Measurements from ENCODE around the gene VWA8. TPM values are rescaled to one million over a fixed set of nuclear protein-coding genes. Genes with fewer than 3 reads are reported as not detected.
"Not testable (repeated sequence)": the region's sequence is repeated elsewhere in the genome, so short reads cannot be mapped to it uniquely, and the experiment has no call there.

The VWA8 gene
- polyA plus RNA-seq, 1 of the 3 experiments (the other 2 are of a cell fraction) = 5.5 TPM

DNA sequence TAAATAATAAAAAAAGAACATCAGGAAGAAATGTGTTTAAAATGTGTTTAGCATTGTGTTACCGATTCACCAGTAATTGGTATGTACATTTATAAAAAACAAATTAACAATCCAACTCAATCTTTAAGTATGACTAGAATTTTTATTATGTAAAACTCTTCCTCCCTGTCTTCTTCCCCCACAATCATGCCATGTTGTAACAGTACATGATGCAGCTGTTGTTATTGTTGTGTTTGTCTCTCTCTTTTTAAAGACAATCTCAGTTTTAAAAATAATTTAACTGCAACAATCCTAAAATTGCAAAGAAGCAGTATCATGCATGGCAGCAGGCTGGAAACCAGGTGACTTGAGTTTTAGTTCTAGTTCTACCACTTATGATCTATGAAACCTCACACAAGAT lies 323.3 kb downstream of the VWA8 start:
- H3F3A ChIP-seq (replicated peaks; ENCODE audit: insufficient read depth) = no peaks in the 10 kb centered on the region
- TF ChIP-seq RFX5 (IDR thresholded peaks at IDR 0.05; ENCODE audit: low read length) = no peak
- no peak for TF ChIP-seq TAF1 (IDR thresholded peaks at IDR 0.05; ENCODE audit: borderline replicate concordance, low read depth, low read length)
- TF ChIP-seq NFIC (IDR thresholded peaks at IDR 0.05; ENCODE audit: borderline replicate concordance) = no peak
- TF ChIP-seq USF1 (IDR thresholded peaks at IDR 0.05; ENCODE audit: borderline replicate concordance, low read depth) = no peak
- TF ChIP-seq IRF3 (IDR thresholded peaks at IDR 0.05; ENCODE audit: low read depth, low read length) = no peak
- TF ChIP-seq, protein P1, sequence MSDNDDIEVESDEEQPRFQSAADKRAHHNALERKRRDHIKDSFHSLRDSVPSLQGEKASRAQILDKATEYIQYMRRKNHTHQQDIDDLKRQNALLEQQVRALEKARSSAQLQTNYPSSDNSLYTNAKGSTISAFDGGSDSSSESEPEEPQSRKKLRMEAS (IDR thresholded peaks at IDR 0.05; ENCODE audit: low read depth) = no peak
- no peak for TF ChIP-seq RCOR1 (IDR thresholded peaks at IDR 0.05; ENCODE audit: low read length)
- TF ChIP-seq RXRA (IDR thresholded peaks at IDR 0.05; ENCODE audit: borderline replicate concordance, low read depth) = no peak
- TF ChIP-seq FOXM1 (IDR thresholded peaks at IDR 0.05; ENCODE audit: low read depth) = no peak
- no peak for TF ChIP-seq GABPA (IDR thresholded peaks at IDR 0.05; ENCODE audit: low read depth)
- TF ChIP-seq, protein P2, sequence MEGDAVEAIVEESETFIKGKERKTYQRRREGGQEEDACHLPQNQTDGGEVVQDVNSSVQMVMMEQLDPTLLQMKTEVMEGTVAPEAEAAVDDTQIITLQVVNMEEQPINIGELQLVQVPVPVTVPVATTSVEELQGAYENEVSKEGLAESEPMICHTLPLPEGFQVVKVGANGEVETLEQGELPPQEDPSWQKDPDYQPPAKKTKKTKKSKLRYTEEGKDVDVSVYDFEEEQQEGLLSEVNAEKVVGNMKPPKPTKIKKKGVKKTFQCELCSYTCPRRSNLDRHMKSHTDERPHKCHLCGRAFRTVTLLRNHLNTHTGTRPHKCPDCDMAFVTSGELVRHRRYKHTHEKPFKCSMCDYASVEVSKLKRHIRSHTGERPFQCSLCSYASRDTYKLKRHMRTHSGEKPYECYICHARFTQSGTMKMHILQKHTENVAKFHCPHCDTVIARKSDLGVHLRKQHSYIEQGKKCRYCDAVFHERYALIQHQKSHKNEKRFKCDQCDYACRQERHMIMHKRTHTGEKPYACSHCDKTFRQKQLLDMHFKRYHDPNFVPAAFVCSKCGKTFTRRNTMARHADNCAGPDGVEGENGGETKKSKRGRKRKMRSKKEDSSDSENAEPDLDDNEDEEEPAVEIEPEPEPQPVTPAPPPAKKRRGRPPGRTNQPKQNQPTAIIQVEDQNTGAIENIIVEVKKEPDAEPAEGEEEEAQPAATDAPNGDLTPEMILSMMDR (IDR thresholded peaks at IDR 0.05) = no peak
- H3K27me3 ChIP-seq (ENCODE audit: insufficient read depth) = no peaks in the 10 kb centered on the region
- no peaks in the 10 kb centered on the region for H3K9me2 ChIP-seq
- H4K20me1 ChIP-seq (ENCODE audit: insufficient read depth) = no peaks in the 10 kb centered on the region
- no peaks in the 10 kb centered on the region for H3K9me3 ChIP-seq
- no peak overlapping the region for H3K27ac ChIP-seq (ENCODE audit: low read depth in 2 of 2, low read length in 1 of 2)
- no peak overlapping the region for H2AFZ ChIP-seq (ENCODE audit: low read depth)
- no peak overlapping the region for H3K9ac ChIP-seq
- H3K36me3 ChIP-seq (replicated peaks in 1 of 2; ENCODE audit: control insufficient read depth in 1 of 2, insufficient read depth in 2 of 2, low read length in 1 of 2) = no peaks in the 10 kb centered on the region
- H3K4me2 ChIP-seq = no peak overlapping the region
- CTCF ChIA-PET = no interaction called here
- no peak overlapping the region for H3K4me3 ChIP-seq (ENCODE audit: low read depth in 2 of 2, low read length in 1 of 2)
- no peaks in the 10 kb centered on the region for H3K79me2 ChIP-seq (ENCODE audit: insufficient read depth)
- DNase-seq = no peak
- peaks cover 0 to 4% of the 10 kb centered on the region in 2 experiments; a peak in 2 of 4 replicates for H3K4me1 ChIP-seq (ENCODE audit: control insufficient read depth in 1 of 2, insufficient read depth in 2 of 2, low read depth in 1 of 2, low read length in 1 of 2)
- 87% methylated on average over 1 of the region's 1 CpG for WGBS (ENCODE audit: low lambda C conversion rate)
- POLR2A ChIA-PET = no interaction called here

DNA sequence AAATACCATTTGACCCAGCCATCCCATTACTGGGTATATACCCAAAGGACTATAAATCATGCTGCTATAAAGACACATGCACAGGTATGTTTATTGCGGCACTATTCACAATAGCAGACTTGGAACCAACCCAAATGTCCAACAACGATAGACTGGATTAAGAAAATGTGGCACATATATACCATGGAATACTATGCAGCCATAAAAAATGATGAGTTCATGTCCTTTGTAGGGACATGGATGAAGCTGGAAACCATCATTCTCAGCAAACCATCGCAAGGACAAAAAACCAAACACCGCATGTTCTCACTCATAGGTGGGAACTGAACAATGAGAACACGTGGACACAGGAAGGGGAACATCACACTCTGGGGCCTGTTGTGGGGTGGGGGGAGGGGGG lies 323.9 kb downstream of the VWA8 start:
- H3K4me1 ChIP-seq (ENCODE audit: control insufficient read depth in 1 of 2, insufficient read depth in 2 of 2, low read depth in 1 of 2, low read length in 1 of 2); H3K36me3 ChIP-seq (replicated peaks in 1 of 2; ENCODE audit: control insufficient read depth in 1 of 2, insufficient read depth in 2 of 2, low read length in 1 of 2); CTCF ChIA-PET; H3K27me3 ChIP-seq (ENCODE audit: insufficient read depth); H4K20me1 ChIP-seq (ENCODE audit: insufficient read depth); H3K79me2 ChIP-seq (ENCODE audit: insufficient read depth); DNase-seq; POLR2A ChIA-PET; H3K4me2 ChIP-seq; H3K9me2 ChIP-seq; H3K27ac ChIP-seq (ENCODE audit: low read depth in 2 of 2, low read length in 1 of 2); H2AFZ ChIP-seq (ENCODE audit: low read depth); H3F3A ChIP-seq (replicated peaks; ENCODE audit: insufficient read depth); H3K9ac ChIP-seq; H3K9me3 ChIP-seq; H3K4me3 ChIP-seq (ENCODE audit: low read depth in 2 of 2, low read length in 1 of 2): not testable (repeated sequence)
- WGBS (ENCODE audit: low lambda C conversion rate) = 93% methylated on average over 3 of the region's 5 CpGs

DNA sequence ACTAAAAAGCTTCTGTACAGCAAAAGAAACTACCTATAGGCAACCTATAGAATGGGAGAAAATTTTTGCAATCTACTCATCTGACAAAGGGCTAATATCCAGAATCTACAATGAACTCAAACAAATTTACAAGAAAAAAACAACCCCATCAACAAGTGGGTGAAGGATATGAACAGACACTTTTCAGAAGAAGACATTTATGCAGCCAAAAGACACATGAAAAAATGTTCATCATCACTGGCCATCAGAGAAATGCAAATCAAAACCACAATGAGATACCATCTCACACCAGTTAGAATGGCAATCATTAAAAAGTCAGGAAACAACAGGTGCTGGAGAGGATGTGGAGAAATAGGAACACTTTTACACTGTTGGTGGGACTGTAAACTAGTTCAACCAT lies 324.3 kb downstream of the VWA8 start:
- POLR2A ChIA-PET; H3K27ac ChIP-seq (ENCODE audit: low read depth in 2 of 2, low read length in 1 of 2); H3K4me1 ChIP-seq (ENCODE audit: control insufficient read depth in 1 of 2, insufficient read depth in 2 of 2, low read depth in 1 of 2, low read length in 1 of 2); H3K9me2 ChIP-seq; H3F3A ChIP-seq (replicated peaks; ENCODE audit: insufficient read depth); H3K4me2 ChIP-seq; H3K79me2 ChIP-seq (ENCODE audit: insufficient read depth); H3K4me3 ChIP-seq (ENCODE audit: low read depth in 2 of 2, low read length in 1 of 2); H2AFZ ChIP-seq (ENCODE audit: low read depth); H3K27me3 ChIP-seq (ENCODE audit: insufficient read depth); H4K20me1 ChIP-seq (ENCODE audit: insufficient read depth); H3K36me3 ChIP-seq (replicated peaks in 1 of 2; ENCODE audit: control insufficient read depth in 1 of 2, insufficient read depth in 2 of 2, low read length in 1 of 2); H3K9me3 ChIP-seq; H3K9ac ChIP-seq; DNase-seq: not testable (repeated sequence)
- CTCF ChIA-PET = interaction anchor here (1.0 to 1.4 kb wide), 2 partner anchors 16 to 31 kb away, joined by 3 read pairs; no protein-coding TSS in a partner anchor
